NCI-H2196 (cell line): Measurements from ENCODE around the gene BBS1.
A peak's percentile ranks its signal among the peaks of the same experiment; 100 is the strongest.

Experiments
- DNase-seq: peaks from one replicate; lab custom pipeline; 2025; ENCODE audit not compliant: unreplicated experiment; lab: John Stamatoyannopoulos, UW

The BBS1 gene

DNA sequence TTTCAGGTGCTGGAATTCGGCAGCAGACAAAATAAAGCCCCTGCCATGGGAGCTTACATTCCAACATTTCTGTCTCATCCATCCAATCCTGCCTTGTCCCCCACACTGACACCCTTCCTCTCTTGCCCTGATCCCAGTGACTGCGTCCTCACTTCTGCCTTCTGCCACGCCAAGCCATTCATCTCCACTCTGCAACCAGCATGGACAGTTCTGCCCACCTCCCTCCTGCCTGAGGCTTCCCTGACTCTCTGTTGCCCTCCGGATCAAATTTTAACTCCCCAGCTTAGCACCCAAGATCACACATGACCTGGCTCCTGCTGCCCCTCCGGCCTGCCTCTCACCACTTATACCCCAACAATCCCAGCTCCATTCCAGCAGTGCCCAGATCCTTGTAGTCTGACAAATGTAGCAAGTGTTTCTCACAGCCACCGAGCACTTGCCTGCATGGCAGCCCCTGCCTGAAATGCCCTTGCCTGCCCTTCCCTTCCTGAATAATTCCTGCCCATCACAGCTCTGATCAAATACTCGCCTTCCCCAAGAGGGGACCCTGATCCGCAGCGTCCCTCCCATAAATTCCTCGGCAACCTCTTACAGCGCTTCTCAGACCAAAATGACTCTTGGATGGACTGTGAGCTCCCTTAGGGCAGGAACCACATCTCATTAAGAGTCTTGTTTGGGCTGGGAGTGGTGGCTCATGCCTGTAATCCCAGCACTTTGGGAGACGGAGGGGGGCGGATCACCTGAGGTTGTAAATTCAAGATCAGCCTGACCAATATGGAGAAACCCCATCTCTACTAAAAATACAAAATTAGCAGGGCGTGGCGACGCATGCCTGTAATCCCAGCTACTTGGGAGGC is 38.6 kb downstream of the BBS1 start:
- DNase-seq = no peak

DNA sequence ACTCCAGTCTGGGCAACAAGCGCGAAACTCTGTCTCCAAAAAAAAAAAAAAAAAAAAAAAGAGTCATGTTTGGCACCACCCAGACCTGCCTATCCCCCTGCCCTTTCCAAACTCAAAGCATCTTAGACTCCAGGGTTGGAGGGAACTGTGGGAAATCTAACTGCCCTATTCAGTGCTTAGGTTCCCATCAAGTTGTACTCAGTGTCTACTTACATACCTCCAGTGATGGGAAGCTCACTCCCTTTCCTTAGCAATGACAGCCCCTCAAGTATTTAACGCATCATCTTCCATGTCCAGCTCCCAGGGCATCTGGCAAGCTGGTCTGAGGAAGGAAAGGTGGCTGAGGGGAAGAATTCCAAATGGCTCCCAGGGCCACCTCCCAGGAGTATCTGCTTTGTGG is 39.3 kb downstream of the BBS1 start:
- DNase-seq = no peak

DNA sequence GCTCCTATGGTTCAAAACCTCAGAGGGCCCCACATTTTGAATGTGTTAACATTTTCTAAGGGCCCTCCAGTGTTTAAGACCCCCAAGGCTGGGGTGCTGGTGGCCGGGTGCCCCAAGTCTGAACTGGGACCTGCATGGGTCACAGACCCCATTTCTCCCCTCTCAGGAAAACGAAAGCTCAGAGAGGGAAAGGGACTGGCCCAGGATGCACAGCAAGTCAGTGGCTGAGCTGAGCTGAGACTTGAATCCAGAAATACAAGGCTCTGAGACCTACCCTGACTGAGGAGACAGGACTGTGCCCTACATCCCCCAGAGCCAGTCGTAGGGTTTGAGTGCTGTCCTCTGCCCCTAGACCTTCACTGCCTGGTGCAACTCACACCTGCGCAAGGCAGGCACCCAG is 40.5 kb downstream of the BBS1 start:
- no peak for DNase-seq

DNA sequence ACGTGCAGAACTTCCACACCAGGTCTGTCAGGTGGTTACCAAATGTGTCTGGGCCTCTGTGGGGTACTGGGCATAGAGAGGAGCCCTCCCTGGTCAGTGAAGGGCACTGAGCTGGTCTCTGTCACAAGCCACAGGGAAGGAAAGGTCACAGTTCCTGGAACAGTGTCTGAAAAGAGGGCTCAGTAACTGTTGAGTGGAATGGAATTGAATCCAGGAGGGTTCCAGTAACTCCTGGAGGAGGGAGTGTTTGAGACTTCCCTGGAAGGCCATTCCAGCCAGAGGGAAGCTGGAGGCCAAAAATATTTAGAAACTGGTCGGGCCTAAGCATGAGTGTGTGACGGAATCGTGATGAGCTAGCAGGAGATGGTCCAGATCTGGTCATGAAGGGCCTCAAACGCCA is 44.2 kb downstream of the BBS1 start:
- DNase-seq = no peak

DNA sequence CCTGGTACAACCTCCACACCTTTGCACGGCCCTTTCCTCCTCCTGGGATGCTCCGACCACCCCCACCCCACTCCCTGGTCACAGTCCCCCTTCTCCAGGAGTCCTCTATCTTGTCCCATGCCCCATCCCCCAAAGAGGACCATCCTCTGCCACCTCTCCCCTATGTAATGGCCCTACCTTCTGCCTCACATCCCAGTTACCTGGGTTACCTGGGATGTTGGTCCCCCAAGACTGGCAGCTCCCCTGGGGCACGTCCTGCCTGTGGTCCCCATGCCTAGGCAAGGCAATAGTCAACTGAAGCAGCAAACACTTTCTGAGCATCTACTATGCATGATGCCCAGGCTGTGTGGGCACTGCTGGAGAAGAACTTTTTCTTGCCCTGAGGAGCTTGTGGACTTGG is 45.0 kb downstream of the BBS1 start:
- no peak for DNase-seq

DNA sequence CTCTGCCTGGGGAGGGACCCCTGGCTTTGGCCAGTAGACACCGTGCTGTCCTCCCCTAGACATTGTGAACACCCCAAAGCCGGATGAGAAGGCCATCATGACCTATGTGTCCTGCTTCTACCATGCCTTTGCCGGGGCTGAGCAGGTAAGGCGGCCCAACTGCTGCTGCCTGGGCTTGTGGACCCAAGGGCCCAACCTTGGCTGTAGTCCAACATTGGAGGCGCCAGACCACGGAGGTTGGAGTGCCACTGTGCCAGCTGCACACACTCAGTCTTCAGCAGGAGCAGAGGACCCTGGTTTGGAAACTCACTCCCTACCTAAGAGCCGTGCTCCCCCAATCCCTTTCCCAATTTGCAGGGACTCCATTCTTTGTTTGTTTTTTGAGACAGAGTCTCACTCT is 45.7 kb downstream of the BBS1 start:
- DNase-seq = peak; percentile 27

DNA sequence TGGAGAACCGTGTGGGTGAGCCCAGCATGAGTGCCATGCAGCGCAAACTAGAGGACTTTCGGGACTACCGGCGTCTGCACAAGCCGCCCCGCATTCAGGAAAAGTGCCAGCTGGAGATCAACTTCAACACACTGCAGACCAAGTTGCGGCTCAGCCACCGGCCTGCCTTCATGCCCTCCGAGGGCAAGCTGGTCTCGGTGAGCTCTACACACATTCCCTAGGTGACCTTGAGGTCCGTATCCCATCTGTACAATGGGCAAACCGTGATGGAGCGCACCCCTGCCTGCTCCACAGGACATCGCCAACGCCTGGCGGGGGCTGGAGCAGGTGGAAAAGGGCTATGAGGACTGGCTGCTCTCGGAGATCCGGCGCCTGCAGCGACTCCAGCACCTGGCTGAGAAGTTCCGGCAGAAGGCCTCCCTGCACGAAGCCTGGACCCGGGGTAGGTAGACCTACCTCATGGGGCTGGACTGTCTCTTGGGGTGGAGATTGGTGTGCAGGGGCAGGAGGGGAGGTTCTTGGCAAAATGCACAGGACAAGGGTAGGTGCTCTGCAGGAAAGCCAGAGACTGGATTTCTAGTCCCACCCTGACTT is 47.4 kb downstream of the BBS1 start:
- DNase-seq = no peak

DNA sequence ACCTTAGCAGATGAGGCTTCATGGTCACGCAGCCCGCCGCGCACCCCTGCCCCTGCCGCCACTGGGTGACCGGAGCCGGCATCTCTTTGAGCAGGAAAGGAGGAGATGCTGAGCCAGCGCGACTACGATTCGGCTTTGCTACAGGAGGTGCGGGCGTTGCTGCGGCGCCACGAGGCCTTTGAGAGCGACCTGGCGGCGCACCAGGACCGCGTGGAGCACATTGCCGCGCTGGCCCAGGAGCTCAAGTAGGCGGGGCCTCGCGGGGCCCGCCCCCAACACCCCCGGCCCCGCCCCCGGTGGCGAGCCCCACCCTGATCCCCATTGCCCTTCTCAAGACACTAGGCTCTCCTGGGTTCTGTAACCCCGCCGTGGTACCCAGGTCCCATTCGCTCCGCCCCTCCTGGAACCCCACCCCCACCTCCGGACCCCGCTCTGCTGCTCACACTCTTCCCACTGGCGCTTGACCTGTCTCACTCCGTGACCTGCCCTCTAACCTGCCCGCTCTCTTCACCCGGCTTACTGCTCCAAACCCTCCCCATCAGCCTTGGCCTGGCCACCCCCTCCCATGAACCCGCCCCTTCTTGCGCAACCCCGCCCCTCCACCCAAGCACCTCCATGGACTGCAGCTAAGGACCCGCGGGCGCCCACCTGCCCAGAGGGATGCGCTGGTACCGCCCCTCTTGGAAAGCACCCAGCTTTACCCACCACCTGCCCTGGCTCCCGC is 48.9 kb downstream of the BBS1 start:
- DNase-seq = no peak

DNA sequence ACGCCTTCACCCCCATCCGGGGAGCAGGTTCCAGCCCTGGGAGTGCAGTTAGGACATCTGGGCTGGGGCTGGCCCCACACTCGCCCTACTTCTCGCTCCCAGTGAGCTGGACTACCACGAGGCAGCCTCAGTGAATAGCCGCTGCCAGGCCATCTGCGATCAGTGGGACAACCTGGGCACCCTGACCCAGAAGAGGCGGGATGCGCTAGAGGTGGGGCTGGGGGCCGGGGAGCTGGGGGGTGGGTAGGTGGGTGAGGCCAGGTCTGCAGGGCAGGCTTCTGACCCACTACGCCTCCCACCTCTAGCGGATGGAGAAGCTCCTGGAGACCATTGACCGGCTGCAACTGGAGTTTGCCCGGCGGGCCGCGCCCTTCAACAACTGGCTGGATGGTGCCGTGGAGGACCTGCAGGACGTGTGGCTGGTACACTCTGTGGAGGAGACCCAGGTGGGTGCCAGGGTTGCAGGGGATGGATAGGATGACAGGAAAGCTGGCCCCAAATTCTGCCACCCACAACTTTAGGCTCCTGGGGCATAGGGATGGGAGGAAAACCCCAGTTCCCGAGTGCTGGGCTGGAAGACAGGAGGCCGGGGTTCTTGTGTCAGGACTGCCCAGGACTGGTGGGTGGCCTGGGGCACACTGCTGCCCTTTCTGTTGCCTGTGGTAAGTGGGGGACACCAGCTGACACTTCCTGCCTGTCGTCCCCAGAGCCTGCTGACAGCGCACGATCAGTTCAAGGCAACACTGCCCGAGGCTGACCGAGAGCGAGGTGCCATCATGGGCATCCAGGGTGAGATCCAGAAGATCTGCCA is 49.6 kb downstream of the BBS1 start:
- no peak for DNase-seq

DNA sequence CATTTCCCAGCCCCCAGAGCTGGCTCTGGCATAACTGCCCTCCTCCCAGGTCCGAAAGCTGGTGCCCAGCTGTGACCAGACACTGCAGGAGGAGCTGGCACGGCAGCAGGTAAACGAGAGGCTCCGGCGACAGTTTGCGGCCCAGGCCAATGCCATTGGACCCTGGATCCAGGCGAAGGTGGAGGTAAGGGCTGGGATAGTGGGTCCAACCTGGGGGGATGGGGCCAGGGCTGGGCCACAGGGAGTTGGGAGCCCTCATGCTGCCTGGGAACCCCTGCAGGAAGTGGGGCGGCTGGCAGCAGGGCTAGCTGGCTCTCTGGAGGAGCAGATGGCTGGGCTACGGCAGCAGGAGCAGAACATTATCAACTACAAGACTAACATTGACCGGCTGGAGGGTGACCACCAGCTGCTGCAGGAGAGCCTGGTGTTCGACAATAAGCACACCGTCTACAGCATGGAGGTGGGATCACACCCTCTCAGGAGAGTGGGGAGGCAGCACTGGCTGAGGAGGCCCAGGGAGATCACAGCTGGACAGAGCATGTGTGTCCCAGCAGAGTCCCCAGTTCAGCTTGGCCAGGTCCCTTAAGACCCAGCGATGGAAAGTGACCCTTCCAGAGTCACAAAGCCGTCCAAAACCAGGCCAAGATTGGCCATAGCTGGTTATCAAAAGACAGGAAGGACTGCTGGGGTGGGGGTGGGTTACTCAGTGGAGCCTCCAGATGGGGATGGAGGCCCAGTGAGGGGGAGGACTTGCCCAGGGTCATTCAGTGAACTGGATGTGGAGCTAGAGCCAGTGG is 50.9 kb downstream of the BBS1 start:
- no peak for DNase-seq

DNA sequence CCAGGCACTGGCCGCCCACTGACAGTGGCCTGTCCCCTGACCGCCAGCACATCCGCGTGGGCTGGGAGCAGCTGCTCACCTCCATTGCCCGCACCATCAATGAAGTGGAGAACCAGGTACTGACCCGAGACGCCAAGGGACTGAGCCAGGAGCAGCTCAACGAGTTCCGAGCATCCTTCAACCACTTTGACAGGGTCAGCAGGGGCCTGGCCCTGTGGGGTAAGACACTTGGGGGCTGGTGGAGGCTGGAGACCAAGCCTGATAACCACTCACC is 51.5 kb downstream of the BBS1 start:
- DNase-seq = no peak

DNA sequence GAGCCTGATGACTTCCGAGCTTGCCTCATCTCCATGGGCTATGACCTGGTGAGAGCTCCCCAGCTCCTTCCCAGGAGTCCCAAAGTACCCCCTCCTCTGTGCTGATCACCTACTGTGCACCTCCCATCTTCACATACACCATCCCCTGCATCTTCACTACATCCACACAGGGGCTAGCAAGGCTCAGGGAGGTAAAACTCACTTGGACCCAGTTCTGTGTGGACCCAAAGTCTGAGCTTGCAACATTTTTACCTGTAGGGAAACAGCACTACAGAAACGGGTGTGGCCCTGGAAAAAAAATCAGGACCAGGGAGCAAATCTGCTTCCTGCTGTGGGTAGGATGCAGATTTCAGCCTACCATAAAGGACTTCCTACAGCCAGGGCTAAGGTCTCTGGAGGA is 51.8 kb downstream of the BBS1 start:
- no peak for DNase-seq

DNA sequence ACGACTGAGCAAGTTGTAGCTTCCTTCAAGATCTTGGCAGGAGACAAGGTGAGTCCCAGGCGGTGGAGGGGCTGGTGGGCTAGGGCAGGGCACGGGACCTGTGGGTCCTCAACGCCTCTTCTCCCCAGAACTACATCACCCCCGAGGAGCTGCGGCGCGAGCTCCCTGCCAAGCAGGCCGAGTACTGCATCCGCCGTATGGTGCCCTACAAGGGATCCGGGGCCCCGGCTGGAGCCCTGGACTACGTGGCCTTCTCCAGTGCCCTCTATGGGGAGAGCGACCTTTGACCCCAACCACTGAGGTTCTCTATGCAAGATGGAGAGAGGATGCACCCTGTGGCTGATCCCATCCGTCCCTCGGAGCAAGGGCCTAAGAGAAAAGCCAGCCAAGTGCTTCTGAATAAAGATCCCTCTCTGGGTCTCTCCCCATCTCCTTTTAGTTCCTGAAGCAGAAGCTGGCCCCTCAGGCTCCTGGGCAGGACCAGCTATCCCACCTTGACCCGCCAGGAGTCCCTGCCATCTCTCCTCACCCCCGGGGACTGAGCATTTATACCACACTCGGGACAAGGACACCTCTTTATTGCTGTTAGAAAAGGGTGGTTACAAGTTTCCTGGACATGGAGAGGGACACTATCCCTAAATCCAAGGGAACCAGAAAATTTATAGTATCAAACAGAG is 52.6 kb downstream of the BBS1 start:
- DNase-seq = no peak

DNA sequence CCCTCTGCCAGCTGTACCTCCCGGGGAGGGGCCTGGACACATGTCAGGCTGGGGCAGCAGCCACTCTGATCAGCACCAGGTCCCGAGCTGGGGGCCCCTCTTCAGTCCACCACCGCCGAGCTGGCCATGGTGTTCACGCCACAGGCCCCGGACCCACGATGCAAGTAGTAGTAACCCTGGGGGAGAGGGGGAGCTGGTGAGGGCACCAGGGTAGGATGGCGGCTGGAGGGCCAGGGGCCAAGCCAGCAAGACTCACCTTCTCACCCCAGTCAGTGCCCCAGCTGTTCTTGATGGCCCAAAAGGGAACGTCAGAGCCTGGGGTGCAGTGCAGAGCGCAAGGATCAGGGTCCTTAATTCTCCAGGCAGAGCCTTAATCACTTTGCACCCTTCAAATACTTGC is 53.4 kb downstream of the BBS1 start:
- no peak for DNase-seq

DNA sequence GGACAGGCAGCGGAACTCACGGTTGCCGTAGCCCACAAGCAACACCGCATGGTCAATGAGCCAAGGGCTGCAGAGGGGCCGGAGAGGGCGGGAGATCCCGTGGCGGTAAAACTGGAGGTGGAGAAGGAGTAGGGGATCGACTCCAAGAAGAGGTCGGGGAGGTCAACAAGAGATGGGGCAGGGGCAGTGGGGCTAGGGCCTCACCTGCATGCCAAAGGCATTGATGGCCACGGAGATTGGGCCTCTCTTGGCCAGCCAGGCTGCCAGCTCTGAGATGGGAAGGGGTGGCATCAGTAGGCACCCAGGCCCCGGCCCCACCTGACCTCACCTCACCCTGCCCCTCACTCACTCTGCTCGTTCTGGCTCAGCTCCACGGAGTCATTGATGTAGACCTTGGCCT is 54.1 kb downstream of the BBS1 start:
- DNase-seq = no peak

DNA sequence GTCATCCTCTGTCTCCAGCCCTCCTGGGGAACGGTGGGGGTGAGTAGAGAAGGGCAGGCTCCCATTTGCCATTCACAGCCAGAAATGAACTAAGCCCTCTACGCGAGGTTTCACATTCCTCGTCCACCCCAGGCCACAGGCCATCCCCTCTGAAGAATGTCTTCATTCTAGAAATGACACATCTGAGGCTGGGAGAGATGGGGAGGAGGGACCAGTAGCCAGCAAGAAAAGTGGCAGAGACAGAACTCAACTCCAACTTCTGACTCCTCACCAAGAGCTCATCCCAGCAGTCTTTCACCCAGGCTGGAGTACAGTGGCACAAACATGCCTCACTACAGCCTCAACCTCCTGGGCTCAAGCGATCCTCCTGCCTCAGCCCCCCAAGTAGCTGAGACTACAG is 54.5 kb downstream of the BBS1 start:
- no peak for DNase-seq

DNA sequence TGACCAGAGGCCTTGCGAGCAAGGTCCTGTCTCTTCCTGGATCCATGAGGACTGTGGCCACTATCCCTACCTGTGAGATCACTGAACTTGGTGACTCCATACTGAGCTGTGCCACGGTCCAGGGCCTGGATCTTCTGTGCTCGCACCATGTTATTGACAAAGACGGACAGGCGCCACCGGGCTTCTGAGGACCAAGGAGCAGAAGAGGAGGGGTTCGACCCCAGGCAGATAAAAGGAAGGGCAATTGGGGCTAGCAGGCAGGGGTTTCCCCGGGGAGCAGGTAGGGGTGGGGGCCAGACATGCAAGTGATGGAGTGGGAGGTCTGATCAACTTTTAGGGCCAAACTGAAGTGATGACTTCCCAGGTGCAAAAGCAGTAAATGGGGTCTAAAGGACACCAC is 55.8 kb downstream of the BBS1 start:
- no peak for DNase-seq

DNA sequence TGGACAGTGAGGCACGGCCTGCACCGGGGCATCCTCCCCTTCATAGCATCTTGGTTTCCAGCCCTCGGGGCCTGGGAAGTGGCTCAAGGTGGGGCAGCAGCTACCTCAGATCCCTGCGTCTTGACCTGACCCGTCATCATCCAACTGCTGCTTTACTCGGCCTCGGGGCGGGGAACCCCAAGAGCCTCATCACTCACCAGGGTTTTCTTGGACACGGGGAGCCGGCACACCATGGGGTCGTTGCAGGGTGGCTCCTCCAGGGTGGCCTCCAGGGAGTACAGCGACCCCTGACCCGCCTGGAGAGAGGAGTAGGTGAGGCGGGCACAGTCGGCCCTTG is 57.3 kb downstream of the BBS1 start:
- no peak for DNase-seq

DNA sequence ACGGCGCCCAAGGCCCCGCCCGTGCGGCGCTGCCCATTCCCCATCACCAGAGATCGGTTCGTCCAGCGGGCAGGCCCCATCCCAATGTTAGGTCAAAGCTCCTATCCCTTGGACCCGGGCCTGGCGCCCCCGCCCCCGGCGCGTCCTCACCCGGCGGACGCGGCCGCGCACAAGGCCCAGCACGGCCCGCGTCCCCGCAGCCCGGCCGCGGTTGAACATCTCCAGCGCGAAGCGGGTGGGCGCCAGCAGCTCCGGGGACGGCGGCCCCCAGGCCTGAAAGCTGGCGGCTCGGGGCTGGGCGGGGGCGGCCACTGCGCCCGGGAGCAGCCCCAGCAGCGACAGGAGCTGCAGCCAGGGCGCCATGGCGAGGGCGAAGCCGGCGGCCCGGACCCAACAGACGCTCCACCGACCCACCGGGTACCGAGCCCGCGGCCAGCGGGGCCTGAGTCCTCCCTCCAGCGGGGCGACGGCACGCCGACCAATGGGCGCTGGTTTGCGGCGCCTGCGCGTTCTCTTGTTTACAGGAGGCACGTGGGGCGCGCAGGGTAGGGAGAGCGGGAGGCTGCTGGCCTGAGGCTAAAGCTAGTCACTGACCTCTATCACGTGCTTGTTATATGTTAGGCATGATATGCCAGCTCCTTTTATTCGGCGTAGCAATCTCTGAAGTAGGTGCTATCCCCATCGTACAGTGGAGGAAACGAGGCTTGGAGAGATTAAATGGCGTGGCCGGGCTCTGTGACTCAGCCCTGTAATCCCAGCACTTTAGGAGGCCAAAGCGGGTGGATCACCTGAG is 57.9 kb downstream of the BBS1 start, which contains the start of gene CTSF:
CTSF (minus strand) TSS at position 483 of the 793 bp plus-strand sequence; CDS start at position 363, 120 bp downstream.
- DNase-seq = peak; percentile 93
